Fibroblast of skin of back (primary cell): ENCODE measurements around the gene ST7.

Experiments
- DNase-seq: peaks from one replicate; pipeline ENCODE4 v3.0.0-alpha.2; 2013

ST7 gene

GRCh38 chr7:117132321-117133120, 179.2 kb downstream of the ST7 start:
- DNase-seq: peak; percentile 87

DNA sequence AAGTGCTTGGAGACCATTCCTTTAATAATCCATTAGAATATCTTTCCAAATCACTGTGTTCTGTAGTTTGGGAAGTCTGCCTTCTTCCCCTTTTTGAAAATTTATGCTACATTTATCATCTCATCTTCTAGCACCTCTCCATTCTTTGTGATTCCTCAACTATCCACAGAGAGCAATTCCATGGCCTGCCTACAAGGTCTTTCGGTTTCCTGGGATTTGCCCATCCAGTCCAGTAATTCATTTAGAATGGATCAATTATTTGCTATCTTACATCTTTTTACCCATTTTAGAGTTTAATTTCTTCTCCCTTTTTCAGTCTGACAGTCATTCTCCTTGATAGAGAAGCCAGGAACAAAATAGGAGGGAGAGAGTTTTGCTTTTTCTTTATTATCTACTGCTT, 179.8 kb downstream of the ST7 start:
- no peak for DNase-seq

DNA sequence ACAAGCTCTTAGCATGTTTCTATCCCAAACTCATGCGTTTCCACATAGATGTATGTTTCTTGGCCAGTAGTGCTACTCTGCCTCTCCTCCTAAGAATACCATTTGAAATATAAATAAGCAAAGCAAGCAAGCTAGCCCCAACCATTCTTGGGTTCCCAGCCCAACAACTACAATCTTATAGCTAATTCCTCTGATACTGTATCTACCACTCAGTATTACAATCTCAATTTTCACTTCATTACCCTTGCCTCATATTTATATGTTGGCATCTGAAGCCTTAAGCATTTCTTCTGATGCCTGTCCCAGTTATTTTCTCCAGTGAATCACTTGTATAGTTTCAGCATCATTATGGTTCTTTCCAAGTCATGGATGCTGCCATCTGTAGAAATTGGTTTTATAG, 181.1 kb downstream of the ST7 start:
- DNase-seq: no peak

GRCh38 chr7:117134889-117135552, 181.7 kb downstream of the ST7 start:
- DNase-seq: no peak

DNA sequence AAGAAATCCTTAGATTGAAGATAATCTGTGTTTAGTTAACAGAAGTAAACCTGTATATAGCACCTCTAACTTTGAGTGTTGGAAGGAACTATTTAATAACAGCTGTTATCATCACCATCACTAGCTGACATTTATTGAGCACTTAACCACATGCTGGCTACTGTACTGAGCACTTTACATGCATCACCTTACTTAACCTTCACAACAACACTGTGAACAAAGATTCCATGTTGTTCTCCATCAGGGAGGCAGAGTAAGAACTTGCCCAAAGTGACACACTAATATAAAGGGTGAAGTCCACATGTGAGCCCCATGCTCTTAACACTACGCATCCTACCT, 182.2 kb downstream of the ST7 start:
- DNase-seq: no peak

- DNase-seq: no peak
Observed at GRCh38 chr7:117137868-117138267, 184.6 kb downstream of the ST7 start.

DNA sequence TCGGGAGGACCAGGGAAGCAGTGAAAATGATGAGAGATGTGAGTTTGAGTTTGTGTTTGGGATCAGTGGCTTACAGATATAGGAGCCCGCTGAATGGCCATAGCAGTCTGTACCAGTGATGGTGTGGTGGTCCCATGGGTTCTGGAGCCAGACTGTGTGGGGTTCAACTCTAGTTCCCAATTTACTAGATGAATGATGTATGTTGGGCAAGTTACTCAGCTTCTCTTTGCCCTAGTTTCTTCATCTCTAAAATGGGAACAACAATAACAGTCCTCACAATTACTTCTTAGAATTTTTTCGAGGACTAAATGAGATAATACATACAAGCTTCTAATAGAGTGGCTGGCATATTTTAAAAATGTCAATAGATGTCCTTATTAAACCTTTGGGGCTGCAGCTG, 185.2 kb downstream of the ST7 start:
- no peak for DNase-seq

DNA sequence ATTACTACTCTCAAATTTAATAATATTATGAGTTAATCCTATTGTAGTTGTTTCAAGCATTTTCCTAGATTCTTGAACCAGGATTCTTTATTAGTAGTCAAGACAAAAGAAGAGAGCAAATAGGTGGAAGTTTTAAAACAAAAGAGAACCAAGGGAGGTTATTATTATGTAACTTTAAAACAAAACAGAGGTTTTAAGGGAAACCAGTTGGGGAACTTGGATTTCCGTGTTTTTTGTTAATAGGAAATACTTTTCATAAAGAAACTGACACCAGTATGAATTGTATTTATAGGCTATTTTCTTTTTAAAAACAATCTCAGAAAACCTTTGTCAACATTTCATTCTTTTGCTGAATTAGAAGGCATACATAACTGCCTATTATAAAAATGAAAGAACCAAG, 185.7 kb downstream of the ST7 start:
- DNase-seq: no peak

DNA sequence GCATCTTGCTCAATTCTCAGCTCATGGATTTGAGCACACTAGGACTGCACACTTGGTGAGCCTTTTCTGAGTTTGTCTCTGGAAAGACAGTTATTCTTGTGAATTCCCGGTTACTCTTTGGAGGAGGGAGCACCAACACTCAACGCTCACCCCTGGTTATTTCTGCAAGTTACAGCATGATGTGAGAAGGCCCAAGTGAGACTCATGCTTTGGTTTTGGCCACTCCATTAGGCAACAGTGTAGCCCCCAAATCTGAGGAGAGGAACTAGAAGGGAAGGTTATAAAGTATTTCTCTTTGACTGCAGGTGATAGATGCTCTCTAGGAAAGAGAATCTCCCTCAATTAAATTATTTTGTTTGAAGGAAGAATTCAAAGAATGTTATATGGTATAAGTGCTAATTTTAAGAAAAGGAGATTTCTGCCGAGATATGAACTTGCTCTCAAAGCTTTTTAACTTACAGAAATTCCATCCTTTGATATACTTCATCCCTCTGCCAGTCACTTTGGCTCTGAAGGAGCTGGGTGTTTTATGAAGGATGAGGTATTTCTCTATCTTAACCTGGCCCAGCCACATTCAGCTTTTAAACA, 186.2 kb downstream of the ST7 start:
- no peak for DNase-seq

GRCh38 chr7:117140921-117141320, 187.6 kb downstream of the ST7 start:
- DNase-seq: no peak

GRCh38 chr7:117143066-117143465, 189.8 kb downstream of the ST7 start:
- no peak for DNase-seq

DNA sequence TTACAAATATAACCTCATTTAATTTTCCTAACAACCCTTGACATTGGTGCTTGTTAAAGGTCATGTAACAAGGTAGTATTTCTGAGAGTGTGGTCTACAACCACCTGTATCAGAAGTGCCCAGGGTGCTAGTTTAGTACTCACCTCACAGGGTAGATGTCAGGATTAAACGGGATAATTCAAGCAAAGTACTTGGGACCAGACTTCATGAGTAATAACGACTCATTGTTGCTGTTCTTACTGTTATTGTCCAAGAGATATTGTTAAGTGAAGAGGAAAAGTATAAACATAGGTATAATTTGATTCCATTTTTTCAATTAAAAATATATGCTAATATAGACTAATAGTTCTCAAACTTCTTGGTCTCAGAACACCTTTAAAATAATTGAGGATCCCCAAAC, 190.3 kb downstream of the ST7 start:
- DNase-seq: no peak

DNA sequence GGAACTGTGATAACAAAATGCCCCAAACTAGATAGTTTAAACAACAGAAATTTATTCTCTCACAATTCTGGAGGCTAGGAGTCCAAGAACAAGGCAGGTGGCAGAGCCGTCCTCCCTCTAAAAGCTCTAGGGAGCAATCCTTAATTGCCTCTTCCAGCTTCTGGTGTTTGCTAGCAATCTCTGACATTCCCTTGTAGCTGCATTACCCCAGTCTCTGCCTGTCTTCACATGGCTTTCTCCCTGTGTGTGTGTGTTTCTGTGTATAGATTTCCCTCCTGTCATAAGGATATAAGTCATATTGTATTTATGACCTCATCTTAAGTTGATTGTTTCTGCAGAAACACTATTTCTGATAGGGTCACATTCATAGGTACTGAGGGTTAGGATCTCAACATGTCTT, 192.0 kb downstream of the ST7 start:
- no peak for DNase-seq

DNA sequence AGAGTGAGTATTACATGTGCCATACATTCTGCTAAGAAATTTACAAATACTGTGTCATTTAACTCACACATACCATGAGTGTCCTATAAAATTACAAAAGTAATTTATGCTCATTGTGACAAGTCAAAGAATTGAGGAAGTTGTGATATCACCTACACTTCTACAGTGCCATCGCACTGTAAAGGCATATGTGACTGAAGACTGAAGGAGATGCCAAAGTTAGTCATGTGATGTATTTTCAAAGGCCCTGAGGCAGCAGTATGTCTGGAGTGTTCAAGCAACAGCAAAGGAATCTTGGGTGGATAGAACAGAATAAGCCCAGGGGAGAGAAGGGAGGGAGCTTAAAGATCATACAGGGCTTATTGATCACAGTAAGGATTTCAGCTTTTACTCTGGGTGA, 192.8 kb downstream of the ST7 start:
- no peak for DNase-seq

DNA sequence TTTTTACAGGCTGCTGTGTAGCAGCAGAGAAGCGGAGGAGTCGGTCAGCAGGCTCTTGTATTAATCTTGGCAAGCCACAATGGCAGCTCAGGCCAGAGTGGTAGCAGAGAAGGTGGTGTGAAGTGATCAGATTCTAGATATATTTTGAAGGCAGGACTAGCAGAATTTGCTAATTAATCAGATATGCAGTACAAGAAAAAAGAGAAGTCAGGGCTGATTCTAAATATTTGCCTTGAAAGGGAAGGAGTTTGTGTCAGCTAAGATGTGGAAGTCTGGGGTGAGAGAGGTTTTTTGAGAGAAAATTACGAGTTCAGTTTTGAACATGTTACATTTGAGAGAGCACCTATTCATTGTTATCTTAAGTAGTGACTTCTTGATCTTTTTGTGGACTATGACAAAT, 193.2 kb downstream of the ST7 start:
- no peak for DNase-seq

DNA sequence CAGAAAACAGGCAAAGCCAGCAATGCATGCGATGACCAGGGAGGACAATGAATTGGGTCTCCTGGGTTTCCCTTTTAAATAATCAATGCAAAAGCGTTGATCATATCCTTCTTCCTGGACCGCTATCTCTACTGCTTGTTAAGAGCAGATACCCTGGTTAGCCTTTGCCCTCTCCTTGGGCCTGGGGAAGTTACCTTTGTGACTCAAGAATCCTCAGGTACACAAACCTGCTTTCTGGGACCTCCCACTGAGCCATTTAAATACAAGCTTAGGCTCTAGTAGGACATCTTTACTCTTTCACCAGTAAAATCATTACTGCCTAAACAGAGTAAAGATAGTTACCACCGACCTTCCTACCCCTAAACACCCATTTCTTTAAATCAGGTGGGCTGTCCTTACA, 195.7 kb downstream of the ST7 start:
- DNase-seq: no peak

GRCh38 chr7:117149692-117150091, 196.4 kb downstream of the ST7 start:
- no peak for DNase-seq

DNA sequence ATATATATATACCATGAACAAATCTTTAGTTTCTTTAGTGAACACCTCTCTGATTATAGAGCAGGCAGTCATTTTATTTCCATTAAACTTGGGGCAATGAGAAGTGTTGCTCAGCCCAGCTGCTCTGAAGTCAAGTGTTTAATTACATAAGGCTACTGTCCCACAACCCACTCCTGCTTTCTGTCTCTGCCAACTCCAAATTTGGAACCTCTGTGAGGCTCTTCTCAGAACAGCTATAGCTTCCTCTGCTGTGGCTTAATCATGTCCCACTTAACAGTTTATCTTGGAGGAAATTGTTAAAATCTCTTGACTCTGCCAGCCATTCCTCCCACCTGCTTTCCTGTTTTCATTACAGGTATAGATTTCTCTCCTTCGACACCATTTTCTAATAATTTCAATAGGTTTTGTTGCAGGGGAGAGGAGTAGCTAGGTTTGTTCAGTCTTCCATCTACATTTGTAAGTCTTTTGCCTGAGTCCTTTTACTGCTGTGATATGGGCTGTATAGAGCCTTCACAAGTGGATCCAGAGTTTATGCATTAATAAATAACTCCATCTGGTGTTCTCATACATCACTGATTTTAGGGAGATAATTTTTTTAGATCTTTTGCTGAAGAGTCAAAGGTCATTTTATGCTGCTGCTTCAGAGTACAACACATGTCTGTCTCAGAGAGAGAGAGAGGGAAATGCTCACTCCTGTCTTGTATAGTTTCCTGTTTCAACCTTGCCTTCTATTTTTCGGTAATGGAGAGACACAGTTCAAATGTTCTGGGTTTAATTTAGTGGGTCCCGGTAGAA, 199.1 kb downstream of the ST7 start:
- no peak for DNase-seq

- no peak for DNase-seq
Observed at GRCh38 chr7:117153016-117153545, 199.8 kb downstream of the ST7 start.

DNA sequence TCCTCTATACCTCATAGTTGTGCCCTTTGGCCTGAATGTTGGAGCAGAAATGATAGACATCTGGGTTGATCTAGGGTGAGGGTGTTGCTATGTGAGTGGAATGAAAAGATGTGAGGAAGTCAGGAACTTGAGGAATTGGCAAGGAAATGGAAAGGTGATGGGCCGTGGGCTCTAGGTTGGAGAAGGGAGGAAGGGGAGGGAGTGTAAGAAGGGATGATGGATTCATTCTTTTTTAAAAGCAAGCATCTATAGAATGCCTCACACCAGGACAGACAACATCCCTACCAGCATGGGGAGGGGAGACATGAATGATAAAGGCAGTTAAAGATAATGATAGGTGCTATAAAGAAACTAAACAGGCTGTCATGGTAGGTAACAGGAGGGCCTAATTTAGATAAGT, 201.4 kb downstream of the ST7 start:
- DNase-seq: no peak

DNA sequence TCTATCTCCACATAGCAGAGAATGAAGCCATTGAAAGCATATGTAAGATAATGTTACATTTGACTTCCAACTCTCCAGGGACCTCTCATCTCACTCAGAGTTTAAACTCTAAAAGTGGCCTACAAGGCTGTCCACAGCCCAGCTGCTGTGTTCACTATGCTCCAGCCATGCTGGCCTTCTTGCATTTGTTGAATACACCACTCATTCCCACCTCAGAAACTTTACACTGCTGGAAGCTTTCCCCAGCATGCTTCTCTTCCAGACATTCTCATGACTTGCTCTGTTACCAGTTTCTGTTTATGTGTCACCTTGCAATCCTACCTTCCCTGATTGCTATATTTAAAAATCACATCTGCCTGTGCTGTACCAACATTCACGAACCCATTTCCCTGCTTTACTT, 202.4 kb downstream of the ST7 start:
- no peak for DNase-seq

- peak; percentile 85 for DNase-seq
Observed at GRCh38 chr7:117157241-117158209, 204.2 kb downstream of the ST7 start.
